COLO668 (cell line): Measurements from ENCODE around the gene CLPTM1L.
"Not testable (repeated sequence)": the region's sequence is repeated elsewhere in the genome, so short reads cannot be mapped to it uniquely, and the experiment has no call there.

Experiments used
- DNase-seq: peaks from one replicate; lab custom pipeline; 2025; ENCODE audit not compliant: unreplicated experiment; lab: John Stamatoyannopoulos, UW

The CLPTM1L gene

GRCh38 chr5:1278656-1279442, 66.0 kb downstream of the CLPTM1L start:
- DNase-seq, result no peak

GRCh38 chr5:1278216-1278615, 66.7 kb downstream of the CLPTM1L start:
- DNase-seq, result no peak

GRCh38 chr5:1277781-1278180, 67.1 kb downstream of the CLPTM1L start:
- DNase-seq, result no peak

GRCh38 chr5:1277331-1277730, 67.6 kb downstream of the CLPTM1L start:
- DNase-seq, result no peak

GRCh38 chr5:1276930-1277329, 68.0 kb downstream of the CLPTM1L start:
- DNase-seq, result no peak

- not testable (repeated sequence) for DNase-seq
Measured at GRCh38 chr5:1275397-1276391, 69.2 kb downstream of the CLPTM1L start.

GRCh38 chr5:1274471-1274870, 70.4 kb downstream of the CLPTM1L start:
- no peak for DNase-seq

GRCh38 chr5:1273745-1274144, 71.2 kb downstream of the CLPTM1L start:
- no peak for DNase-seq

- DNase-seq, result no peak
Measured at GRCh38 chr5:1272201-1272600, 72.7 kb downstream of the CLPTM1L start.

- no peak for DNase-seq
Measured at GRCh38 chr5:1270933-1271914, 73.7 kb downstream of the CLPTM1L start.

- DNase-seq, result no peak
Measured at GRCh38 chr5:1270426-1270825, 74.5 kb downstream of the CLPTM1L start.

- DNase-seq, result no peak
Measured at GRCh38 chr5:1268666-1269065, 76.2 kb downstream of the CLPTM1L start.

- no peak for DNase-seq
Measured at GRCh38 chr5:1268056-1268455, 76.8 kb downstream of the CLPTM1L start.
